Fibroblast of lung (primary cell): Measurements from ENCODE around the gene UGP2.

Experiments
- EZH2 ChIP-seq: IDR thresholded peaks from 2 replicates; pipeline ENCODE4 v1.5.1; 2012; ENCODE audit warnings: low read length, control low read depth, mild to moderate bottlenecking; ENCODE audit errors: missing control alignments
- TF ChIP-seq, protein P1 (sequence below), 2 donors: IDR thresholded peaks in 1 of 2; conservative IDR thresholded peaks in 1 of 2; 1 replicate in 1 of 2; 2 replicates in 1 of 2; pipeline ENCODE4 v1.5.1; 2011 to 2012; ENCODE audit warnings: low read length in 2 of 2, control low read depth in 1 of 2, inconsistent platforms in 1 of 2, low read depth in 1 of 2, mild to moderate bottlenecking in 1 of 2

DNA sequence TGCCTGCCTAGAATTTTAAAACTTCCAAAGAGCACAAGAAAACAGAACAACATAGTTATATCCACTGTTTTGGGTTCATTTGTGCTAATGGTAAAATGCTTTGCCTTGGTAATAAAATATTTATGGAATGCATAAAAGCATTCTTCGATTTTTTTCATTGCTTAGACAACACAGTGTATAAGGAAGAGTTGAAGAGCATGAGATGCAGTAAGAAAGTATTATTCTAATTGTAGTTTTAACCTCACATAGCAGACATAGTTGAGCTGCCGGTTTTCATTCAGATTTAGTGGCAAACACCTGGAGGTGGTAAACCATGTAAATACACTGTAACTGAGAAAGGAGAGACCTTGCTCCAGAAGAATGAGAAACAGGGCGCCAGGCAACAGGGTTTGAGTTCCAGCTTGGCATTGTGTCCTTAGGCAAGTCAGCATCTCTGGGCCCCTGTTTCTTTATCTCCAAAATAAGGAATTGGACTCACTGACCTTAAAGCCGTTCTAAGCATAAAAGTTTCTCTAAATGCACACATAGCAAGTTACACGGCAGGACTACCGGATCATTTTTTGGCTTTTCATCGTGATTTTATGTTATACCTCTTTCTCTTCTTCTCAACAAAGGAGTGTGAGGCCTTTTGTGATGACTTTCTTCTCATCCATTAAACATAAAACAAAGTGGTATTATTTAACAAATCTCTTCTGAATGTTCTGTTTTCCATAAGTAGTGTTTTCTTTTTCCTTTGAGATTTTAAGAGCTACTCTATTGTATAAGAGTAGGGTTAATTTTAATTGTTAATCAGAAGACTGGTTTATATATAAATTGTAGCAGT is 7.9 kb downstream of the UGP2 start:
- TF ChIP-seq, protein P1, sequence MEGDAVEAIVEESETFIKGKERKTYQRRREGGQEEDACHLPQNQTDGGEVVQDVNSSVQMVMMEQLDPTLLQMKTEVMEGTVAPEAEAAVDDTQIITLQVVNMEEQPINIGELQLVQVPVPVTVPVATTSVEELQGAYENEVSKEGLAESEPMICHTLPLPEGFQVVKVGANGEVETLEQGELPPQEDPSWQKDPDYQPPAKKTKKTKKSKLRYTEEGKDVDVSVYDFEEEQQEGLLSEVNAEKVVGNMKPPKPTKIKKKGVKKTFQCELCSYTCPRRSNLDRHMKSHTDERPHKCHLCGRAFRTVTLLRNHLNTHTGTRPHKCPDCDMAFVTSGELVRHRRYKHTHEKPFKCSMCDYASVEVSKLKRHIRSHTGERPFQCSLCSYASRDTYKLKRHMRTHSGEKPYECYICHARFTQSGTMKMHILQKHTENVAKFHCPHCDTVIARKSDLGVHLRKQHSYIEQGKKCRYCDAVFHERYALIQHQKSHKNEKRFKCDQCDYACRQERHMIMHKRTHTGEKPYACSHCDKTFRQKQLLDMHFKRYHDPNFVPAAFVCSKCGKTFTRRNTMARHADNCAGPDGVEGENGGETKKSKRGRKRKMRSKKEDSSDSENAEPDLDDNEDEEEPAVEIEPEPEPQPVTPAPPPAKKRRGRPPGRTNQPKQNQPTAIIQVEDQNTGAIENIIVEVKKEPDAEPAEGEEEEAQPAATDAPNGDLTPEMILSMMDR (conservative IDR thresholded peaks at IDR 0.05 in 1 of 2, IDR thresholded peaks at IDR 0.05 in 1 of 2; ENCODE audit: low read depth in 1 of 2, low read length in 2 of 2): no peak
- no peak for TF ChIP-seq EZH2
